ENCODE data around the gene CRAMP1.

- TF ChIP-seq REST (IDR thresholded peaks at IDR 0.05; ENCODE audit: insufficient read depth in 1 of 2, low read depth in 2 of 2, low read length in 1 of 2) = no peak
- no peak for TF ChIP-seq CTCF (IDR thresholded peaks at IDR 0.05)
Measured at GRCh38 chr16:1567988-1568387, 44.2 kb upstream of the CRAMP1 start.
